ENCODE measurements around the gene TNIK. TPM values are rescaled to one million over a fixed set of nuclear protein-coding genes. Genes with fewer than 3 reads are reported as not detected.

Gene TNIK
- total RNA-seq, 1 experiment from 2014 or later, result 0.69 TPM

- no TSS peak for BruUV-seq (replicated peaks)
- intact Hi-C loops (cut with micrococcal nuclease; ENCODE audit: unreplicated experiment), result no loop called here
- no peak for DNase-seq (ENCODE audit: low spot score)
- H3K9me3 ChIP-seq (ENCODE audit: low read depth, low read length, poor library complexity, severe bottlenecking), result no peaks in the 10 kb centered on the region
- no peaks in the 10 kb centered on the region for H3K27me3 ChIP-seq (replicated peaks; ENCODE audit: insufficient read depth, low read depth, low read length, poor library complexity)
- TF ChIP-seq EZH2 (IDR thresholded peaks at IDR 0.05; ENCODE audit: borderline replicate concordance, low read depth, low read length, poor library complexity, severe bottlenecking) (no peak), CTCF (conservative IDR thresholded peaks at IDR 0.05; ENCODE audit: low read depth, low read length) (no peak)
- CTCF ChIA-PET, result no interaction called here
- POLR2A ChIA-PET (ENCODE audit: low non-redundant PET), result no interaction called here
- H3K4me3 ChIP-seq (ENCODE audit: low read depth, low read length, poor library complexity, severe bottlenecking), result no peak overlapping the region
- no peak overlapping the region for H3K27ac ChIP-seq (ENCODE audit: low read depth, low read length, poor library complexity, severe bottlenecking)
- H3K36me3 ChIP-seq (ENCODE audit: insufficient read depth, low read length, poor library complexity, severe bottlenecking), result no peaks in the 10 kb centered on the region
- no peaks in the 10 kb centered on the region for H3K4me1 ChIP-seq (ENCODE audit: insufficient read depth, low read length, poor library complexity, severe bottlenecking)
Measured at GRCh38 chr3:171312741-171313140, 147.5 kb downstream of the TNIK start.

GRCh38 chr3:171311784-171312183, 148.4 kb downstream of the TNIK start:
- TF ChIP-seq CTCF (conservative IDR thresholded peaks at IDR 0.05; ENCODE audit: low read depth, low read length) (no peak), EZH2 (IDR thresholded peaks at IDR 0.05; ENCODE audit: borderline replicate concordance, low read depth, low read length, poor library complexity, severe bottlenecking) (no peak)
- ChIA-PET POLR2A (ENCODE audit: low non-redundant PET) (no interaction called here), CTCF (no interaction called here)
- DNase-seq (ENCODE audit: low spot score), result no peak
- no peaks in the 10 kb centered on the region for H3K36me3 ChIP-seq (ENCODE audit: insufficient read depth, low read length, poor library complexity, severe bottlenecking)
- no peak overlapping the region for H3K4me3 ChIP-seq (ENCODE audit: low read depth, low read length, poor library complexity, severe bottlenecking)
- no TSS peak for BruUV-seq (replicated peaks)
- no peaks in the 10 kb centered on the region for H3K9me3 ChIP-seq (ENCODE audit: low read depth, low read length, poor library complexity, severe bottlenecking)
- H3K27me3 ChIP-seq (replicated peaks; ENCODE audit: insufficient read depth, low read depth, low read length, poor library complexity), result no peaks in the 10 kb centered on the region
- intact Hi-C loops (cut with micrococcal nuclease; ENCODE audit: unreplicated experiment), result no loop called here
- H3K4me1 ChIP-seq (ENCODE audit: insufficient read depth, low read length, poor library complexity, severe bottlenecking), result no peaks in the 10 kb centered on the region
- H3K27ac ChIP-seq (ENCODE audit: low read depth, low read length, poor library complexity, severe bottlenecking), result no peak overlapping the region

DNA sequence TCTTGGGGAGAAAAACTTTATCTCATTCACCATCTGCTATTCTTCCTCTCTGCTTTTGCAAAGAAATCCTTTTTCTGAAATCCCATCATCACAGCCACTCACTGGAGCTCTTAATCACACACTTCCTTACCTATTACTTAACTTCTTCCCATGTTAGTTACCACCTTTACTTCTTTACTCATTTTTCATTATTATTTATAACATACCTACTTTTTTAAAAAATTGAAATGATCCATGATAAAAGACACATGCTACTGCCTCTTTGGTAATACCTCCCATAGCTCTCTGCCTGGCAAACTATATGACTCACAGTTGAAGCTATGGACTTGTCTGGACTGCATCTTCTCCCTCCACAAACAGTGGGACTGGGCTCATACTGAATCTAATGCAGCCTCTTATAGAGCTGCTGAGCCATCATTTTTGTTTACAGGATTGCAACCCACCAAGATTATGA, 150.3 kb downstream of the TNIK start:
- Histone ChIP-seq H3K27me3 (replicated peaks; ENCODE audit: insufficient read depth, low read depth, low read length, poor library complexity) (no peaks in the 10 kb centered on the region), H3K9me3 (ENCODE audit: low read depth, low read length, poor library complexity, severe bottlenecking) (no peaks in the 10 kb centered on the region), H3K36me3 (ENCODE audit: insufficient read depth, low read length, poor library complexity, severe bottlenecking) (no peaks in the 10 kb centered on the region), H3K4me1 (ENCODE audit: insufficient read depth, low read length, poor library complexity, severe bottlenecking) (no peaks in the 10 kb centered on the region), H3K4me3 (ENCODE audit: low read depth, low read length, poor library complexity, severe bottlenecking) (no peak overlapping the region), H3K27ac (ENCODE audit: low read depth, low read length, poor library complexity, severe bottlenecking) (no peak overlapping the region)
- no peak for DNase-seq (ENCODE audit: low spot score)
- POLR2A ChIA-PET (ENCODE audit: low non-redundant PET), result no interaction called here
- TF ChIP-seq CTCF (conservative IDR thresholded peaks at IDR 0.05; ENCODE audit: low read depth, low read length) (no peak), EZH2 (IDR thresholded peaks at IDR 0.05; ENCODE audit: borderline replicate concordance, low read depth, low read length, poor library complexity, severe bottlenecking) (no peak)
- intact Hi-C loops (cut with micrococcal nuclease; ENCODE audit: unreplicated experiment), result no loop called here
- CTCF ChIA-PET, result no interaction called here
- BruUV-seq (replicated peaks), result no TSS peak

All from A673 (cell line).